ENCODE measurements around the gene TXNDC2. TPM values are rescaled to one million over a fixed set of nuclear protein-coding genes. Genes with fewer than 3 reads are reported as not detected.

The TXNDC2 gene
- total and polyA plus RNA-seq, 2 of the 4 experiments (the other 2 are of a cell fraction) = 0.18 TPM; not detected in 1

DNA sequence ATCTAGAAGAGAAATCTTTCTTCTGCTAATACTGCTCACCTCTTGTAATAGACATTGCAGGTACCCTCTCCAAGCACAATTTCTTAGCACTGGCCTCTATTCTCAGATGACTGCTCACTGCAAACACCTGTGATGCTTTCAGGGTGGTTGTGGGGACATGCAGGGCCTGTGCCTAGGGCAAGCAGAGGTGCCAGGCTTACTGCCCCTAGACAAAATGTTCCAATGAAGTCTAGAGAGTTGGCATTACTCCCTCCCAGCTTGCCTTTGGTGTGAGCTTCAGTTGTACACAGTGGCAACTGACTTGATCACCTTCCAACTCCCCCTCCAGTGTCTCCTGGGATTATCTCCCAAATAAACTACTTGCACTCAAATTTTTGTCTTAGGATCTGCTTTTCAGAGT, 12.9 kb upstream of the TXNDC2 start:
- CTCF ChIA-PET = interaction anchor here (0.6 kb wide), 1 partner anchor 582 kb away, joined by 3 read pairs; the partner anchor contains the start of gene APCDD1
- Histone ChIP-seq H2BK120ac (ENCODE audit: low read depth, low read length) (no peak overlapping the region), H3K23ac (ENCODE audit: low read depth, low read length) (no peak overlapping the region), H3K56ac (ENCODE audit: extremely low read depth, insufficient read depth, low read length) (no peak overlapping the region), H3K14ac (replicated peaks; ENCODE audit: low read depth, low read length) (no peak overlapping the region), H2AK5ac (ENCODE audit: low read depth, low read length) (no peak overlapping the region), H3K27me3 (ENCODE audit: control insufficient read depth, insufficient read depth, low read length) (no peaks in the 10 kb centered on the region), H3K4me2 (ENCODE audit: low read depth, low read length) (no peak overlapping the region), H3K18ac (ENCODE audit: low read depth, low read length) (no peak overlapping the region), H3K36me3 (ENCODE audit: control insufficient read depth, insufficient read depth, low read length) (no peaks in the 10 kb centered on the region), H3K9me3 (ENCODE audit: control insufficient read depth, insufficient read depth, low read length) (no peaks in the 10 kb centered on the region), H4K20me1 (ENCODE audit: insufficient read depth, low read length) (no peaks in the 10 kb centered on the region), H2AK9ac (replicated peaks; ENCODE audit: low read depth, low read length, poor library complexity) (no peak overlapping the region), H4K91ac (ENCODE audit: insufficient read depth, low read depth, low read length) (no peak overlapping the region; the same call in 1 of the 2 replicates), H4K5ac (ENCODE audit: low read depth, low read length) (no peak overlapping the region), H3K4ac (ENCODE audit: low read depth, low read length) (no peak overlapping the region), H2BK5ac (ENCODE audit: low read depth, low read length, poor library complexity, severe bottlenecking) (no peak overlapping the region), H3K4me1 (ENCODE audit: control insufficient read depth, insufficient read depth, low read length) (peaks cover 18% of the 10 kb centered on the region), H3K4me3 (ENCODE audit: insufficient read depth, low read depth, low read length) (no peak overlapping the region), H2BK15ac (ENCODE audit: low read depth, low read length) (no peak overlapping the region), H3K27ac (ENCODE audit: insufficient read depth, low read length) (no peak overlapping the region), H3K79me1 (ENCODE audit: low read depth in 1 of 2, low read length in 2 of 2) (no peaks in the 10 kb centered on the region), H3K9ac (ENCODE audit: low read depth, low read length) (no peak overlapping the region), H3K9me1 (ENCODE audit: insufficient read depth, low read length) (peaks cover 10% of the 10 kb centered on the region), H2AFZ (replicated peaks; ENCODE audit: low read length, poor library complexity) (no peak overlapping the region), H2BK20ac (ENCODE audit: low read depth, low read length) (no peak overlapping the region), H4K8ac (ENCODE audit: low read depth in 2 of 2, low read length in 2 of 2) (no peak overlapping the region)
- TF ChIP-seq SMC3 (IDR thresholded peaks at IDR 0.05; ENCODE audit: low read depth, low read length) (no peak), RAD21 (IDR thresholded peaks at IDR 0.05; ENCODE audit: low read length) (no peak), NFE2L2 (IDR thresholded peaks at IDR 0.05; ENCODE audit: low read depth, low read length) (no peak), POLR2A (IDR thresholded peaks at IDR 0.05; ENCODE audit: low read depth, low read length) (no peak), ELK1 (IDR thresholded peaks at IDR 0.05; ENCODE audit: borderline replicate concordance, low read depth, low read length) (no peak), RCOR1 (IDR thresholded peaks at IDR 0.05; ENCODE audit: insufficient replicate concordance, low read length) (no peak), CTCF (conservative IDR thresholded peaks at IDR 0.05; ENCODE audit: low read depth, low read length) (no peak), FOS (IDR thresholded peaks at IDR 0.05; ENCODE audit: low read depth, low read length) (no peak), MXI1 (IDR thresholded peaks at IDR 0.05; ENCODE audit: borderline replicate concordance, low read depth, low read length) (no peak), MAFK (IDR thresholded peaks at IDR 0.05; ENCODE audit: low read depth, low read length) (no peak), CEBPB (IDR thresholded peaks at IDR 0.05; ENCODE audit: low read depth, low read length) (no peak), USF2 (IDR thresholded peaks at IDR 0.05; ENCODE audit: low read depth, low read length) (no peak), MAZ (IDR thresholded peaks at IDR 0.05; ENCODE audit: borderline replicate concordance, low read depth, low read length) (no peak), BHLHE40 (IDR thresholded peaks at IDR 0.05; ENCODE audit: low read depth, low read length) (no peak), RFX5 (IDR thresholded peaks at IDR 0.05; ENCODE audit: low read depth, low read length) (no peak), CHD1 (IDR thresholded peaks at IDR 0.05; ENCODE audit: low read depth, low read length) (no peak)
- dilution Hi-C loops (cut with HindIII; ENCODE audit: low sequenced_read_pairs, unreplicated experiment) = no loop called here
- ATAC-seq (ENCODE audit: low read depth) (no peak), DNase-seq (no peak)
- intact Hi-C loops (cut with micrococcal nuclease) = loop anchor here (10.0 kb wide), 1 partner anchor 62 kb away; no protein-coding TSS in a partner anchor
- POLR2A ChIA-PET (ENCODE audit: unreplicated experiment) = no interaction called here
- in situ Hi-C loops (cut with MboI; ENCODE audit: low sequenced_read_pairs) = no loop called here
- no TSS peak for BruUV-seq (replicated peaks)
